SK-N-SH (cell line): ENCODE data around the gene STK35. TPM values are rescaled to one million over a fixed set of nuclear protein-coding genes. Genes with fewer than 3 reads are reported as not detected.

Experiments
- CTCF ChIA-PET: fragments of 300-600, 350-600 bp; formaldehyde crosslinking; extraction: SDS; loops from one replicate; lab custom pipeline; 2021; lab: Yijun Ruan, JAX
- POLR2A ChIA-PET: fragments of 350-600 bp; sonication (Branson Sonifier 250); formaldehyde crosslinking; extraction: SDS; loops from one replicate; lab custom pipeline; 2020; ENCODE audit warnings: antibody characterized with exemption, inconsistent platforms; lab: Yijun Ruan, JAX
- DNase-seq: peaks from one replicate; pipeline ENCODE4 v3.0.0; 2012
- H2AFZ ChIP-seq: fragments of 200-600 bp; sonication (generic); 2 replicates; pipeline ENCODE4 v1.8.1; 2016; ENCODE audit warnings: antibody characterized with exemption, mild to moderate bottlenecking, low read depth
- H3F3A ChIP-seq: fragments of 200-600 bp; sonication (generic); replicated peaks from 2 replicates; pipeline ENCODE3; 2016; ENCODE audit warnings: antibody characterized with exemption, mild to moderate bottlenecking; ENCODE audit not compliant: insufficient read depth
- H3K27ac ChIP-seq, 2 experiments: fragments of 200-500 bp in 1 of 2; fragments of 200-600 bp in 1 of 2; sonication (Bioruptor generic) in 1 of 2; sonication (generic), shearing (Covaris generic) in 1 of 2; 2 replicates each; pipeline versions ENCODE4 v1.5.1 to v1.6.1; 2014 to 2016; ENCODE audit warnings: low read depth in 2 of 2, inconsistent platforms in 1 of 2, low read length in 1 of 2, mild to moderate bottlenecking in 1 of 2, mixed read lengths in 1 of 2
- H3K27me3 ChIP-seq: fragments of 200-600 bp; sonication (generic), shearing (Covaris generic); 2 replicates; pipeline ENCODE4 v1.6.1; 2016; ENCODE audit warnings: mixed run types; ENCODE audit not compliant: insufficient read depth
- H3K36me3 ChIP-seq, 2 experiments: fragments of 200-500 bp in 1 of 2; fragments of 200-600 bp in 1 of 2; sonication (Bioruptor generic) in 1 of 2; sonication (generic) in 1 of 2; replicated peaks in 1 of 2; 2 replicates each; pipeline versions ENCODE3 to v1.5.1; 2014 to 2016; ENCODE audit warnings: low read length in 1 of 2, mild to moderate bottlenecking in 1 of 2; ENCODE audit not compliant: insufficient read depth in 2 of 2, control insufficient read depth in 1 of 2
- H3K4me1 ChIP-seq, 2 experiments: fragments of 200-500 bp in 1 of 2; fragments of 200-600 bp in 1 of 2; sonication (Bioruptor generic) in 1 of 2; sonication (generic), shearing (Covaris generic) in 1 of 2; 2 replicates each; pipeline versions ENCODE4 v1.5.1 to v1.6.1; 2014 to 2016; ENCODE audit warnings: low read depth in 1 of 2, low read length in 1 of 2, mixed run types in 1 of 2; ENCODE audit not compliant: insufficient read depth in 2 of 2, control insufficient read depth in 1 of 2
- H3K4me2 ChIP-seq: fragments of 200-600 bp; sonication (generic), shearing (Covaris generic); 2 replicates; pipeline ENCODE4 v1.6.1; 2017; ENCODE audit warnings: mixed run types
- H3K4me3 ChIP-seq, 2 experiments: fragments of 200-500 bp in 1 of 2; fragments of 200-600 bp in 1 of 2; sonication (Bioruptor generic) in 1 of 2; sonication (generic), shearing (Covaris generic) in 1 of 2; 2 replicates each; pipeline versions ENCODE4 v1.5.1 to v1.8.1; 2014 to 2016; ENCODE audit warnings: low read depth in 2 of 2, inconsistent platforms in 1 of 2, low read length in 1 of 2, mild to moderate bottlenecking in 1 of 2, mixed read lengths in 1 of 2, moderate library complexity in 1 of 2
- H3K79me2 ChIP-seq: fragments of 200-600 bp; sonication (generic); 2 replicates; pipeline ENCODE4 v1.8.1; 2017; ENCODE audit warnings: mild to moderate bottlenecking; ENCODE audit not compliant: insufficient read depth
- H3K9ac ChIP-seq: fragments of 200-600 bp; sonication (generic); 2 replicates; pipeline ENCODE4 v1.6.1; 2017; ENCODE audit warnings: mixed run types
- H3K9me2 ChIP-seq: fragments of 200-600 bp; sonication (generic); 2 replicates; pipeline ENCODE4 v1.6.1; 2017; ENCODE audit warnings: mixed run types
- H3K9me3 ChIP-seq: fragments of 200-600 bp; sonication (generic); 2 replicates; pipeline ENCODE4 v1.6.1; 2017; ENCODE audit warnings: mixed run types, mild to moderate bottlenecking, moderate library complexity
- H4K20me1 ChIP-seq: fragments of 200-600 bp; sonication (generic); 2 replicates; pipeline ENCODE4 v1.6.1; 2017; ENCODE audit warnings: mild to moderate bottlenecking, mixed run types; ENCODE audit not compliant: insufficient read depth
- EP300 ChIP-seq, 2 experiments: IDR thresholded peaks; 2 replicates each; pipeline versions ENCODE4 v1.4.0 to v1.6.1; 2012; ENCODE audit warnings: borderline replicate concordance in 1 of 2, low read depth in 1 of 2, low read length in 1 of 2
- FOSL2 ChIP-seq: IDR thresholded peaks from 2 replicates; pipeline ENCODE4 v1.4.0; 2012; ENCODE audit warnings: low read depth, mild to moderate bottlenecking, moderate library complexity, borderline replicate concordance
- FOXJ3 ChIP-seq: sonication (generic); formaldehyde crosslinking; IDR thresholded peaks from 2 replicates; pipeline ENCODE4 v1.5.1; 2020; ENCODE audit warnings: mild to moderate bottlenecking, missing genetic modification reagents
- GABPA ChIP-seq: IDR thresholded peaks from 2 replicates; pipeline ENCODE4 v1.4.0; 2012; ENCODE audit warnings: low read depth, mild to moderate bottlenecking
- MEF2A ChIP-seq: IDR thresholded peaks from 2 replicates; pipeline ENCODE4 v1.4.0; 2012; ENCODE audit warnings: low read depth, borderline replicate concordance
- MXI1 ChIP-seq: IDR thresholded peaks from 2 replicates; pipeline ENCODE4 v1.6.1; 2012; ENCODE audit warnings: mild to moderate bottlenecking, low read depth, low read length, improper control_type of control experiment
- RCOR1 ChIP-seq: fragments of 150-350 bp; IDR thresholded peaks from 2 replicates; pipeline ENCODE4 v1.6.1; 2017; ENCODE audit warnings: antibody characterized with exemption, low read length
- RFX5 ChIP-seq: IDR thresholded peaks from 2 replicates; pipeline ENCODE4 v1.6.1; 2012; ENCODE audit warnings: mild to moderate bottlenecking, improper control_type of control experiment, low read length
- TCF12 ChIP-seq: IDR thresholded peaks from 2 replicates; pipeline ENCODE4 v1.4.0; 2012
- TEAD4 ChIP-seq: IDR thresholded peaks from 2 replicates; pipeline ENCODE4 v1.4.0; 2012; ENCODE audit warnings: mild to moderate bottlenecking, borderline replicate concordance; ENCODE audit not compliant: insufficient read depth
- WGBS: methylation state at CpG from one replicate; pipeline ENCODE4 v1.1.6; 2017; ENCODE audit warnings: low lambda C conversion rate; 5-methylcytosine and 5-hydroxymethylcytosine counted together
- polyA plus RNA-seq, 3 experiments: library from polyadenylated mRNA; depleted of rRNA; stranded (reverse); fragments of >200 nt; gene quantifications; 2 replicates each; pipeline ENCODE4 v1.2.3, GENCODE V29; 2012
- TF ChIP-seq, protein P1 (sequence below): IDR thresholded peaks from 2 replicates; pipeline ENCODE4 v1.4.0; 2012; ENCODE audit warnings: low read depth, borderline replicate concordance
- TF ChIP-seq, protein P2 (sequence below): IDR thresholded peaks from 2 replicates; pipeline ENCODE4 v1.4.0; 2012; ENCODE audit warnings: low read depth

The STK35 gene
- polyA plus RNA-seq, 1 of the 3 experiments (the other 2 are of a cell fraction), result 6.7 TPM

DNA sequence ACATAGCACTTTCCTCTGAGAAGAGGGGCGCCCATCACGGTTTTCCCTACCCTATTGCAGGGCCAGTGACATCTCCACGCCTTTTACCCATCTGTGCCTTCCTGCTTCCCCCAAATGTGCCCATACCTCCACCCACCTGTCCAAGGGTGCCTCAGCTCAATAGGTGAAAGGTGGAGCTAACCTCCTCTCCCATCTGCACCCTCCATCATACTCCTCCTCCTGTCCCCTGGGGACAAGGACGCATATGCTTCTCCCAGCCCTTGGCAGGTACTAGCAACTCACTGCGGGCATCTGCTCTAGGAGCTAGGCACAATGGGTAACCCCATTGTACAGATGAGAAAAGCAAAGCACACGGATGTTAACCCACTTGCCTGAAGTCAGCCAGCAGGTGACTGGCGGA, 62.8 kb downstream of the STK35 start:
- H3K79me2 ChIP-seq, result no peaks in the 10 kb centered on the region
- CTCF ChIA-PET, result interaction anchor here (5.1 kb wide), 1 partner anchor 9 kb away, joined by 46 read pairs; no protein-coding TSS in a partner anchor
- H3K9me3 ChIP-seq, result no peaks in the 10 kb centered on the region
- no peak overlapping the region for H3K27ac ChIP-seq
- POLR2A ChIA-PET, result no interaction called here
- H3K27me3 ChIP-seq, result no peaks in the 10 kb centered on the region
- H2AFZ ChIP-seq, result no peak overlapping the region
- H3K4me3 ChIP-seq, result no peak overlapping the region
- TF ChIP-seq EP300 (IDR thresholded peaks at IDR 0.05; ENCODE audit: borderline replicate concordance in 1 of 2, low read depth in 1 of 2, low read length in 1 of 2), result no peak
- no peak overlapping the region for H3K9ac ChIP-seq
- no peaks in the 10 kb centered on the region for H3K36me3 ChIP-seq
- H4K20me1 ChIP-seq, result no peaks in the 10 kb centered on the region
- WGBS, result 66% methylated on average over 5 of the region's 7 CpGs
- no peak for DNase-seq
- no peaks in the 10 kb centered on the region for H3K4me1 ChIP-seq
- H3F3A ChIP-seq, result no peaks in the 10 kb centered on the region
- no peaks in the 10 kb centered on the region for H3K9me2 ChIP-seq
- H3K4me2 ChIP-seq, result no peak overlapping the region

DNA sequence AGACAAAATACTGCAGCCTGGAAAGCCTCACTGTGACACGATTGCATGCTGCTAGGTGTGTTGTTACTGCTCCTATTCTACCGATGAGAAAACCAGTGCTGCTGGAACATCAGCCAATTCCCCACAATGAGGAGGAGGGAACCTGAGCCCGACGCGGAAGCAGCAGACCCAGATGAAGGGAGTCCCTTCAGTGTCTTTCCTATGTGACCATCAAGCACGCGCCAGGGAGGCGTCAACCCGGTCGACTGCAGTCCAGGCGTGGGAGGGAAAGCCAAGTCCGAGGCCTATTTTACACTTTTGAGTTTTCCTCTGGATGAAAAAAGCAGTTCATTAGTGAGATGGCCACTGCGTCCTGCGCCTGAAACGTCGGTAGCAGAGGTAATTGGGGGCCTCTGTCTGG, 63.3 kb downstream of the STK35 start:
- Histone ChIP-seq H3F3A (no peaks in the 10 kb centered on the region), H3K9me2 (no peaks in the 10 kb centered on the region)
- no peak for TF ChIP-seq MEF2A
- TF ChIP-seq TCF12, result no peak
- TF ChIP-seq, protein P1, sequence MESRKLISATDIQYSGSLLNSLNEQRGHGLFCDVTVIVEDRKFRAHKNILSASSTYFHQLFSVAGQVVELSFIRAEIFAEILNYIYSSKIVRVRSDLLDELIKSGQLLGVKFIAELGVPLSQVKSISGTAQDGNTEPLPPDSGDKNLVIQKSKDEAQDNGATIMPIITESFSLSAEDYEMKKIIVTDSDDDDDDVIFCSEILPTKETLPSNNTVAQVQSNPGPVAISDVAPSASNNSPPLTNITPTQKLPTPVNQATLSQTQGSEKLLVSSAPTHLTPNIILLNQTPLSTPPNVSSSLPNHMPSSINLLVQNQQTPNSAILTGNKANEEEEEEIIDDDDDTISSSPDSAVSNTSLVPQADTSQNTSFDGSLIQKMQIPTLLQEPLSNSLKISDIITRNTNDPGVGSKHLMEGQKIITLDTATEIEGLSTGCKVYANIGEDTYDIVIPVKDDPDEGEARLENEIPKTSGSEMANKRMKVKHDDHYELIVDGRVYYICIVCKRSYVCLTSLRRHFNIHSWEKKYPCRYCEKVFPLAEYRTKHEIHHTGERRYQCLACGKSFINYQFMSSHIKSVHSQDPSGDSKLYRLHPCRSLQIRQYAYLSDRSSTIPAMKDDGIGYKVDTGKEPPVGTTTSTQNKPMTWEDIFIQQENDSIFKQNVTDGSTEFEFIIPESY, result no peak
- no peak for TF ChIP-seq GABPA
- TF ChIP-seq RFX5, result no peak
- no peak for TF ChIP-seq FOXJ3
- TF ChIP-seq MXI1, result no peak
- TF ChIP-seq, all 33 proteins: peak for 0
- Histone ChIP-seq H3K4me2 (no peak overlapping the region), H3K4me3 (no peak overlapping the region), H2AFZ (no peak overlapping the region), H3K4me1 (no peaks in the 10 kb centered on the region), H3K9me3 (no peaks in the 10 kb centered on the region), H3K27ac (no peak overlapping the region), H4K20me1 (no peaks in the 10 kb centered on the region), H3K36me3 (no peaks in the 10 kb centered on the region), H3K79me2 (no peaks in the 10 kb centered on the region), H3K27me3 (no peaks in the 10 kb centered on the region), H3K9ac (no peak overlapping the region)
- POLR2A ChIA-PET, result no interaction called here
- DNase-seq, result no peak
- 85% methylated on average over 16 of the region's 16 CpGs for WGBS
- CTCF ChIA-PET, result no interaction called here

DNA sequence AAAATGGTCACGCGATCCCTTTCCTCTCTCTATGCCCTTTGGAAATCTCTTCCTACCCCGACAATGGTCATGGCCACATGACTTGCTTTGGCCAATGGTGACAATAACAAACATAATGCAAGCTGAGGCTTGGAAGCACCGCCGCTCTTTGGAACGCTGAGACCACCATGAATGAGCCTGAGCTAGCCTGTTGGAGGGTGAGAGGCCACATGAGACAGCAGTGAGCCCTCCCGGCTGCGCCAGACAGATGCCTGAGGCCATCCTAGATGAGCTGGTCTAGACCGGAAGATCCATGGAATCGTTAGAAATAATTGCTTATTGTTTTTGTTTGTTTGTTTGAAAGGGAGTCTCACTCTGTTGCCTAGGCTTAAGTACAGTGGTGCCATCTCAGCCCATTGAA, 64.2 kb downstream of the STK35 start:
- no peaks in the 10 kb centered on the region for H3K9me3 ChIP-seq
- WGBS, result 84% methylated on average over 10 of the region's 10 CpGs

More for the DNA sequence above, 64.2 kb downstream of the STK35 start:
- ChIA-PET POLR2A (no interaction called here), CTCF (no interaction called here)
- no peaks in the 10 kb centered on the region for H3K4me1 ChIP-seq
- no peak overlapping the region for H2AFZ ChIP-seq
- H4K20me1 ChIP-seq, result no peaks in the 10 kb centered on the region
- no peak overlapping the region for H3K4me3 ChIP-seq
- H3K27ac ChIP-seq, result no peak overlapping the region
- H3K36me3 ChIP-seq, result no peaks in the 10 kb centered on the region
- no peak overlapping the region for H3K4me2 ChIP-seq
- TF ChIP-seq, protein P2, sequence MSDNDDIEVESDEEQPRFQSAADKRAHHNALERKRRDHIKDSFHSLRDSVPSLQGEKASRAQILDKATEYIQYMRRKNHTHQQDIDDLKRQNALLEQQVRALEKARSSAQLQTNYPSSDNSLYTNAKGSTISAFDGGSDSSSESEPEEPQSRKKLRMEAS, result no peak
- TF ChIP-seq, protein P1, result no peak
- TF ChIP-seq FOSL2 (no peak), TEAD4 (no peak), RCOR1 (no peak), GABPA (no peak)
- H3K27me3 ChIP-seq, result no peaks in the 10 kb centered on the region
- H3K79me2 ChIP-seq, result no peaks in the 10 kb centered on the region
- H3F3A ChIP-seq, result no peaks in the 10 kb centered on the region
- H3K9ac ChIP-seq, result no peak overlapping the region
- H3K9me2 ChIP-seq, result no peaks in the 10 kb centered on the region
- DNase-seq, result no peak
